ENCODE results near the gene HOXA5.

HOXA5 gene

DNA sequence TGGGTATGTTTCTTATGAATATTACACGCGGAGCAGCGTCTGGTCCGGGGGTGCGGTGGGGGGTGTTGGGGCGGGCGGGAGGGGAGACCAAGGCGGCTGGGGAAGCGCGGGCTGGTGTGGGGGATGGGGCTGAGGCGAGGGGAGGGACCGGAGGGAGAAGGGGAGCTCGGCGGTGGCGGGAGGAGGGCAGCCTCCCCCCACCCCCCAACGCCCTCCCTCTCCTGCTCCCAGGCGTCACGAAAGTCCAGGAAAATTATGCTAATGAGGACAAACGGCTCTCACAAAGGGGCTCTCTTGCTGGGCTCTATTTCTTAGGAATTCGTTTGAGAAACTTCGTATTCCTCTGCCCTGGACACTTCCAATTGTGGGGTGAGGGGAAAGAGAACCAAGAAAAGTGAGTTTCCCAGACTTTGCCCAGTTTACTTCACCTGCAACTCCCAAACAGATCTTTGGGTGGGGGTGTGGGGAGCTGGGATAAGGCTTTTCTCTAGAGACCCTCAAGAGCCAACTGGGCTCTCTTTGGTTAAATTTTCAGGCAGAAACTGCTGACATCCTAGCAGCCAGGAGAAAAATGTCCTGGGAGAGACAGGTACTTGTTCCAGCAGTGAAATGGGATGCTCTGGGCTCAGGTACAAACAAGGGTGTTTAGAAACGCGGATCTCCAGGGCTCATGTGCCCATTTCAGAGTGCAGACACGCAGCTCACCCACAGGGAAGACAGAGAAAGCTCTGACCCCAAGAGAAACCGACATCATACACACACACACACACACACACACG lies 29.3 kb downstream of the HOXA5 start:
- DNase-seq (ENCODE audit: low read depth in 1 of 2, low spot score in 1 of 2): no peak
- H3K27me3 ChIP-seq (ENCODE audit: insufficient read depth, poor library complexity, severe bottlenecking): peaks cover 3% of the 10 kb centered on the region
- H3K27ac ChIP-seq (replicated peaks): no peak overlapping the region
- no peak for TF ChIP-seq SPI1 (IDR thresholded peaks at IDR 0.05; ENCODE audit: borderline replicate concordance, low read depth)
- TF ChIP-seq, protein P1, sequence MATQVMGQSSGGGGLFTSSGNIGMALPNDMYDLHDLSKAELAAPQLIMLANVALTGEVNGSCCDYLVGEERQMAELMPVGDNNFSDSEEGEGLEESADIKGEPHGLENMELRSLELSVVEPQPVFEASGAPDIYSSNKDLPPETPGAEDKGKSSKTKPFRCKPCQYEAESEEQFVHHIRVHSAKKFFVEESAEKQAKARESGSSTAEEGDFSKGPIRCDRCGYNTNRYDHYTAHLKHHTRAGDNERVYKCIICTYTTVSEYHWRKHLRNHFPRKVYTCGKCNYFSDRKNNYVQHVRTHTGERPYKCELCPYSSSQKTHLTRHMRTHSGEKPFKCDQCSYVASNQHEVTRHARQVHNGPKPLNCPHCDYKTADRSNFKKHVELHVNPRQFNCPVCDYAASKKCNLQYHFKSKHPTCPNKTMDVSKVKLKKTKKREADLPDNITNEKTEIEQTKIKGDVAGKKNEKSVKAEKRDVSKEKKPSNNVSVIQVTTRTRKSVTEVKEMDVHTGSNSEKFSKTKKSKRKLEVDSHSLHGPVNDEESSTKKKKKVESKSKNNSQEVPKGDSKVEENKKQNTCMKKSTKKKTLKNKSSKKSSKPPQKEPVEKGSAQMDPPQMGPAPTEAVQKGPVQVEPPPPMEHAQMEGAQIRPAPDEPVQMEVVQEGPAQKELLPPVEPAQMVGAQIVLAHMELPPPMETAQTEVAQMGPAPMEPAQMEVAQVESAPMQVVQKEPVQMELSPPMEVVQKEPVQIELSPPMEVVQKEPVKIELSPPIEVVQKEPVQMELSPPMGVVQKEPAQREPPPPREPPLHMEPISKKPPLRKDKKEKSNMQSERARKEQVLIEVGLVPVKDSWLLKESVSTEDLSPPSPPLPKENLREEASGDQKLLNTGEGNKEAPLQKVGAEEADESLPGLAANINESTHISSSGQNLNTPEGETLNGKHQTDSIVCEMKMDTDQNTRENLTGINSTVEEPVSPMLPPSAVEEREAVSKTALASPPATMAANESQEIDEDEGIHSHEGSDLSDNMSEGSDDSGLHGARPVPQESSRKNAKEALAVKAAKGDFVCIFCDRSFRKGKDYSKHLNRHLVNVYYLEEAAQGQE (IDR thresholded peaks at IDR 0.05; ENCODE audit: insufficient replicate concordance, low read depth): no peak
- TF ChIP-seq POLR2AphosphoS5 (IDR thresholded peaks at IDR 0.05; ENCODE audit: low read depth): no peak
- TF ChIP-seq GABPA (IDR thresholded peaks at IDR 0.05; ENCODE audit: low read depth): no peak
- TF ChIP-seq, protein P2, sequence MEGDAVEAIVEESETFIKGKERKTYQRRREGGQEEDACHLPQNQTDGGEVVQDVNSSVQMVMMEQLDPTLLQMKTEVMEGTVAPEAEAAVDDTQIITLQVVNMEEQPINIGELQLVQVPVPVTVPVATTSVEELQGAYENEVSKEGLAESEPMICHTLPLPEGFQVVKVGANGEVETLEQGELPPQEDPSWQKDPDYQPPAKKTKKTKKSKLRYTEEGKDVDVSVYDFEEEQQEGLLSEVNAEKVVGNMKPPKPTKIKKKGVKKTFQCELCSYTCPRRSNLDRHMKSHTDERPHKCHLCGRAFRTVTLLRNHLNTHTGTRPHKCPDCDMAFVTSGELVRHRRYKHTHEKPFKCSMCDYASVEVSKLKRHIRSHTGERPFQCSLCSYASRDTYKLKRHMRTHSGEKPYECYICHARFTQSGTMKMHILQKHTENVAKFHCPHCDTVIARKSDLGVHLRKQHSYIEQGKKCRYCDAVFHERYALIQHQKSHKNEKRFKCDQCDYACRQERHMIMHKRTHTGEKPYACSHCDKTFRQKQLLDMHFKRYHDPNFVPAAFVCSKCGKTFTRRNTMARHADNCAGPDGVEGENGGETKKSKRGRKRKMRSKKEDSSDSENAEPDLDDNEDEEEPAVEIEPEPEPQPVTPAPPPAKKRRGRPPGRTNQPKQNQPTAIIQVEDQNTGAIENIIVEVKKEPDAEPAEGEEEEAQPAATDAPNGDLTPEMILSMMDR (IDR thresholded peaks at IDR 0.05; ENCODE audit: insufficient read depth, low read length): no peak
- H3K4me3 ChIP-seq (replicated peaks; ENCODE audit: insufficient read depth, low read length): no peak overlapping the region

- H3K27me3 ChIP-seq (ENCODE audit: insufficient read depth, poor library complexity, severe bottlenecking): peaks cover 3% of the 10 kb centered on the region
- H3K27ac ChIP-seq (replicated peaks): no peak overlapping the region
- TF ChIP-seq, protein P1 (IDR thresholded peaks at IDR 0.05; ENCODE audit: insufficient replicate concordance, low read depth): no peak
- TF ChIP-seq POLR2AphosphoS5 (IDR thresholded peaks at IDR 0.05; ENCODE audit: low read depth) (no peak), SPI1 (IDR thresholded peaks at IDR 0.05; ENCODE audit: borderline replicate concordance, low read depth) (no peak), GABPA (IDR thresholded peaks at IDR 0.05; ENCODE audit: low read depth) (no peak)
- TF ChIP-seq, protein P2 (IDR thresholded peaks at IDR 0.05; ENCODE audit: insufficient read depth, low read length): no peak
- no peak for DNase-seq (ENCODE audit: low read depth in 1 of 2, low spot score in 1 of 2)
- no peak overlapping the region for H3K4me3 ChIP-seq (replicated peaks; ENCODE audit: insufficient read depth, low read length)
These were observed 30.2 kb downstream of the HOXA5 start for GRCh38 chr7:27112955-27113949.

DNA sequence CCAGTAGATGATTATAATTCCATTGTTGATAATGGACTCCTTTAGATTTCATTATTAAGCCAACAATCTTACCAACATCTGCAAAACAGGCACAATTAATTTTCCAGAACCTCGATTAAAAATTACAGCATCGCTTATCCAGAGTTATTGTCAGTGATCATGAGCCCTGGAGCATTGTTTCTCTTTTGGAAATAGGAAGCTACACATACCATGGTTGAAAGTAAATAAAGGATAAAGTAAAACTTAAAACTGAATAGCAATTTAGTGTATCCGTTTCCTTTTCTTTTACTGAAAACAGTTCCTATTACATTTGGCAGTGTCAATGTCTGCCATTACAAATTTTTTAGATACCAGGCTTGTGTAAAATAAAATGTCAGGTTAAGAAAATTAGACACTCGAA lies 31.1 kb downstream of the HOXA5 start:
- H3K4me3 ChIP-seq (replicated peaks; ENCODE audit: insufficient read depth, low read length): no peak overlapping the region
- no peak for TF ChIP-seq POLR2AphosphoS5 (IDR thresholded peaks at IDR 0.05; ENCODE audit: low read depth)
- TF ChIP-seq, protein P1 (IDR thresholded peaks at IDR 0.05; ENCODE audit: insufficient replicate concordance, low read depth): no peak
- TF ChIP-seq SPI1 (IDR thresholded peaks at IDR 0.05; ENCODE audit: borderline replicate concordance, low read depth): no peak
- TF ChIP-seq, protein P2 (IDR thresholded peaks at IDR 0.05; ENCODE audit: insufficient read depth, low read length): no peak
- TF ChIP-seq GABPA (IDR thresholded peaks at IDR 0.05; ENCODE audit: low read depth): no peak
- H3K27me3 ChIP-seq (ENCODE audit: insufficient read depth, poor library complexity, severe bottlenecking): peaks cover 3% of the 10 kb centered on the region
- DNase-seq (ENCODE audit: low read depth in 1 of 2, low spot score in 1 of 2): no peak
- H3K27ac ChIP-seq (replicated peaks): no peak overlapping the region

Measured in HL-60 (cell line).